Measurements from ENCODE around the gene MRPS10. TPM values are rescaled to one million over a fixed set of nuclear protein-coding genes. Genes with fewer than 3 reads are reported as not detected.

The MRPS10 gene
- total and polyA plus RNA-seq, 3 donors from 2014 or later = 33.9 to 42.0 (median 35.8) TPM

GRCh38 chr6:42254505-42254904 lies 36.8 kb upstream of the MRPS10 start:
- no peaks in the 10 kb centered on the region for H3K27me3 ChIP-seq
- H3K27ac ChIP-seq = no peak overlapping the region
- no peaks in the 10 kb centered on the region for H3K36me3 ChIP-seq (ENCODE audit: low read depth, missing control alignments)
- H3K9me3 ChIP-seq = no peaks in the 10 kb centered on the region
- DNase-seq = no peak
- no peak for TF ChIP-seq CTCF (IDR thresholded peaks at IDR 0.05)
- TF ChIP-seq POLR2A (IDR thresholded peaks at IDR 0.05) = no peak
- 82 to 94% methylated on average over 9 of the region's 9 CpGs for WGBS, 2 donors
- peaks cover 37% of the 10 kb centered on the region for H3K4me1 ChIP-seq
- H3K4me3 ChIP-seq = no peak overlapping the region
- intact Hi-C loops (cut with DNase I; ENCODE audit: low total_unique reads) = no loop called here

GRCh38 chr6:42251911-42252637 lies 34.4 kb upstream of the MRPS10 start:
- intact Hi-C loops (cut with DNase I; ENCODE audit: low total_unique reads) = no loop called here
- peak; percentile 81 for DNase-seq
- Histone ChIP-seq H3K27me3 (no peaks in the 10 kb centered on the region), H3K4me1 (peaks cover 34% of the 10 kb centered on the region), H3K4me3 (no peak overlapping the region), H3K9me3 (no peaks in the 10 kb centered on the region), H3K36me3 (ENCODE audit: low read depth, missing control alignments) (no peaks in the 10 kb centered on the region), H3K27ac (peak overlapping the region in 1 of 2 donors; percentile 62)
- WGBS, 2 donors = 31 to 41% methylated on average over 9 of the region's 9 CpGs
- TF ChIP-seq POLR2A (IDR thresholded peaks at IDR 0.05) = no peak
- TF ChIP-seq CTCF (IDR thresholded peaks at IDR 0.05) = no peak

GRCh38 chr6:42251500-42251899 lies 33.8 kb upstream of the MRPS10 start:
- Histone ChIP-seq H3K27ac (no peak overlapping the region), H3K27me3 (no peaks in the 10 kb centered on the region), H3K4me3 (no peak overlapping the region), H3K4me1 (peaks cover 30% of the 10 kb centered on the region), H3K9me3 (no peaks in the 10 kb centered on the region), H3K36me3 (ENCODE audit: low read depth, missing control alignments) (no peaks in the 10 kb centered on the region)
- 33 to 50% methylated on average over 1 of the region's 1 CpG for WGBS, 2 donors
- TF ChIP-seq POLR2A (IDR thresholded peaks at IDR 0.05) (no peak), CTCF (IDR thresholded peaks at IDR 0.05) (no peak)
- DNase-seq = no peak
- intact Hi-C loops (cut with DNase I; ENCODE audit: low total_unique reads) = no loop called here

- Histone ChIP-seq H3K4me3 (no peak overlapping the region), H3K27me3 (no peaks in the 10 kb centered on the region), H3K36me3 (ENCODE audit: low read depth, missing control alignments) (no peaks in the 10 kb centered on the region), H3K27ac (peak overlapping the region in 1 of 2 donors; percentile 10), H3K9me3 (no peaks in the 10 kb centered on the region), H3K4me1 (peaks cover 30% of the 10 kb centered on the region)
- DNase-seq = no peak
- intact Hi-C loops (cut with DNase I; ENCODE audit: low total_unique reads) = no loop called here
- no peak for TF ChIP-seq CTCF (IDR thresholded peaks at IDR 0.05)
- no peak for TF ChIP-seq POLR2A (IDR thresholded peaks at IDR 0.05)
- 43 to 66% methylated on average over 10 of the region's 10 CpGs for WGBS, 2 donors
These were observed 32.7 kb upstream of the MRPS10 start for GRCh38 chr6:42250274-42250931.

Data from testis (tissue), 3 donors.